ENCODE measurements around the gene NUMA1.

The NUMA1 gene

DNA sequence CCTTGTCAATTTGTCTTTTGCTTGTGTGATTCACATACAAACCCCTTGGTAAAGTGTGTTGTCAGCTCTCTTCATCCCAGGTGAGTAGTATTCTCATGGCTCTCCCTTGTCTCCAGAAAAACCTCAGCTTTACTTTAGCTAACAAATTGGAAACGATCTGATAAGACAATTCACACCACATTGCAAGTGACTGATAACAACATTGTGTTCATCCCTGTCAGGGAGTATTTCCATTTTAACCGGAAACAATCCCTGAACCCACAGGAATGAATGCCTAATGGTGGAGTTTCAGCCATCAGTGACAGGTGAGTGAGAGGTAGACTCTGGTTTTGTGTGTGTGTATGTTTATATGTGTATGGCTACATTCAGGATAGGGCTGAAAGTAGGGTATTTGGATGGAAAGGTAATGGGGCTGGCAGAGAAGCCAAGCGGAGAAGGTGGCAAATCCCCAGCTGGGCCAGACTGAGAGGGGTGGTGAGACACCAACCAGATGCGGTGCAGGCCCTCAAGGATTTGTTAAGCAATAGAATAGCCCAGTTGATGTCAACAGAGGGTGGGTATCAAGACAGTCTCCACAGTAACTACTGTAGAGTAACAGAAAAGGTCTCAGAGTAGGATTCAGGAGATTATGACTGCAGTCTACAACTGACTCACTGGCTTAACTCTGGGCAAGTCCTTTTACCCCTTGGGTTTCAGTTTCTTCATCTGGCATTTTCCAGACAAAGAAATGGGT is 7.9 kb upstream of the NUMA1 start:
- no peak for TF ChIP-seq FOXP2 (optimal IDR thresholded peaks at IDR 0.05; ENCODE audit: borderline replicate concordance, extremely low read depth, extremely low read length, insufficient read depth)
- TF ChIP-seq TAF1 (IDR thresholded peaks at IDR 0.05; ENCODE audit: borderline replicate concordance, insufficient read depth, low read length), result no peak
- TF ChIP-seq, protein P1, sequence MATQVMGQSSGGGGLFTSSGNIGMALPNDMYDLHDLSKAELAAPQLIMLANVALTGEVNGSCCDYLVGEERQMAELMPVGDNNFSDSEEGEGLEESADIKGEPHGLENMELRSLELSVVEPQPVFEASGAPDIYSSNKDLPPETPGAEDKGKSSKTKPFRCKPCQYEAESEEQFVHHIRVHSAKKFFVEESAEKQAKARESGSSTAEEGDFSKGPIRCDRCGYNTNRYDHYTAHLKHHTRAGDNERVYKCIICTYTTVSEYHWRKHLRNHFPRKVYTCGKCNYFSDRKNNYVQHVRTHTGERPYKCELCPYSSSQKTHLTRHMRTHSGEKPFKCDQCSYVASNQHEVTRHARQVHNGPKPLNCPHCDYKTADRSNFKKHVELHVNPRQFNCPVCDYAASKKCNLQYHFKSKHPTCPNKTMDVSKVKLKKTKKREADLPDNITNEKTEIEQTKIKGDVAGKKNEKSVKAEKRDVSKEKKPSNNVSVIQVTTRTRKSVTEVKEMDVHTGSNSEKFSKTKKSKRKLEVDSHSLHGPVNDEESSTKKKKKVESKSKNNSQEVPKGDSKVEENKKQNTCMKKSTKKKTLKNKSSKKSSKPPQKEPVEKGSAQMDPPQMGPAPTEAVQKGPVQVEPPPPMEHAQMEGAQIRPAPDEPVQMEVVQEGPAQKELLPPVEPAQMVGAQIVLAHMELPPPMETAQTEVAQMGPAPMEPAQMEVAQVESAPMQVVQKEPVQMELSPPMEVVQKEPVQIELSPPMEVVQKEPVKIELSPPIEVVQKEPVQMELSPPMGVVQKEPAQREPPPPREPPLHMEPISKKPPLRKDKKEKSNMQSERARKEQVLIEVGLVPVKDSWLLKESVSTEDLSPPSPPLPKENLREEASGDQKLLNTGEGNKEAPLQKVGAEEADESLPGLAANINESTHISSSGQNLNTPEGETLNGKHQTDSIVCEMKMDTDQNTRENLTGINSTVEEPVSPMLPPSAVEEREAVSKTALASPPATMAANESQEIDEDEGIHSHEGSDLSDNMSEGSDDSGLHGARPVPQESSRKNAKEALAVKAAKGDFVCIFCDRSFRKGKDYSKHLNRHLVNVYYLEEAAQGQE (IDR thresholded peaks at IDR 0.05; ENCODE audit: insufficient read depth in 1 of 2, low read depth in 2 of 2, low read length in 2 of 2), result no peak
- TF ChIP-seq SIN3A (IDR thresholded peaks at IDR 0.05; ENCODE audit: borderline replicate concordance, insufficient read depth, low read length), result no peak
- no peak for TF ChIP-seq POLR2AphosphoS5 (IDR thresholded peaks at IDR 0.05; ENCODE audit: low read depth, low read length)

DNA sequence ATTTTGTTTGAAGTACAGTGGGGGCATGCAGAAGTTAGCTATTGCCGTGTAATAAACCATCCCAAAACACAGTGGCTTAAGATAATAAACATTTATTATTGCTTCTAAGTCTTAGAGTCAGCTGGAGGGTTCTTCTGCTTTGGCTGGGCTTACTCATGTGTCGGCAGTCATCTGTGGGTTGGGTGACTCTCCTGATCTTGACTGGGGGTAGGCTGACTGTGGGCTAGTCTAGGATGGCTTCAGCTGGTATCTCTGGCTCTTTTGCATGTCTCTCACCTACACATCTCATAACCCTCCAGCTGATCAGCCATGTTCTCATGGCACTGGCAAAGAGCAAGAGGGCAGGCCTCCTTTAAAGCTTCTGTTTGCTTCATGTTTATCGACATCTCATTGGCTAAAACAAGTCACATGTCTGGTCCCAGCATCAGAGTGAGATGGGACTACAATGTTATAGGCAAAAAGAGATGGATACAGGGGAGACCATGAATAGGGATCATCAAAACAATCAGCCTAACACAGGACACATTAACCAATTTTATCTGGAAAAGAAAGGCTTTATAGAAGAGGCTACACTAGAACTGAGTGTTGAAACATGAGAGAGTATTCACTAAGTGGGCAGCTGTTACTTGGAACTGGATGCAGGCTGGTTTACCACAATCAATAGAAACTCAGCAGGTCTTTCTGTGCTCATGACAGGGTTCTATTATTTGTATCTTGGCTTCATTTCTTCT is 5.4 kb upstream of the NUMA1 start:
- TF ChIP-seq, protein P1 (IDR thresholded peaks at IDR 0.05; ENCODE audit: insufficient read depth in 1 of 2, low read depth in 2 of 2, low read length in 2 of 2), result no peak
- TF ChIP-seq TAF1 (IDR thresholded peaks at IDR 0.05; ENCODE audit: borderline replicate concordance, insufficient read depth, low read length) (no peak), FOXP2 (optimal IDR thresholded peaks at IDR 0.05; ENCODE audit: borderline replicate concordance, extremely low read depth, extremely low read length, insufficient read depth) (no peak), SIN3A (IDR thresholded peaks at IDR 0.05; ENCODE audit: borderline replicate concordance, insufficient read depth, low read length) (no peak), POLR2AphosphoS5 (IDR thresholded peaks at IDR 0.05; ENCODE audit: low read depth, low read length) (no peak)

DNA sequence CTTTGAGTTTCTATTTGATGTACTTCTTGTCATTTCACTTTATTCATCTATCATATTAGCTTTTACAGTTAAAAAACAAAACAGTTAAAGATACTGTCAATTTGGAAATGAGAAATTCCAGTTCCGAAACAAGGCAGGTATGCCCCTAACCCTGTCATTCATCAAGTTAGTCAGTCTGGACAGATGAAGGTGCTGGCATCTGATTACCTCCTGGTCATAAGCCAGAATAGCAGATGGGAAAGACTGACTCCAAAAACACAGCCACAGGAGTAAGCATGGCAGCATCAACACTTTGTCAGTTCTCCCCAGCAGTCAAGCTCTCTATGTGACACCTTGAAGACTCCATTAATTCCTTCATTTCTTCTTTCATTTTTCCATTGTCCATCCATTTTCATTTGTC is 4.6 kb upstream of the NUMA1 start:
- TF ChIP-seq SIN3A (IDR thresholded peaks at IDR 0.05; ENCODE audit: borderline replicate concordance, insufficient read depth, low read length), result no peak

DNA sequence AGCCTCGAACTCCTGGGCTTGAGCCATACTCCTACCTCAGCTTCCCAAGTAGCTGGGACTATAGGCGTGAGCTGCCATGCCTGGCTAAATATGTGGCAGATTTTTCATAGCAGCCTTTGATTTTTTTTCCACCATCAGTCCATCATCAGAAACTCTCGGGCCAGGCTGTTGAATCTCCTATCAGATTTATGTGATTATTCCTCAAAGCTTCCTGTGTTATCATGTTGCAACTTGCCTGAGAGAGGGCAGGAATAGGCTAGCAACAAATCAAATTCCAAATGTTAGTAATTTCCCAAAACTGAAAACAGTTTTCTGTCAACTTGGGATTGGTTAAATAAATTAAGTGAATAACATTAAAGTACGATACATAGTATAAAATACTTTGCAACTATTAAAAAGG is 3.7 kb upstream of the NUMA1 start:
- no peak for TF ChIP-seq POLR2AphosphoS5 (IDR thresholded peaks at IDR 0.05; ENCODE audit: low read depth, low read length)
- no peak for TF ChIP-seq SIN3A (IDR thresholded peaks at IDR 0.05; ENCODE audit: borderline replicate concordance, insufficient read depth, low read length)
- no peak for TF ChIP-seq TAF1 (IDR thresholded peaks at IDR 0.05; ENCODE audit: borderline replicate concordance, insufficient read depth, low read length)

DNA sequence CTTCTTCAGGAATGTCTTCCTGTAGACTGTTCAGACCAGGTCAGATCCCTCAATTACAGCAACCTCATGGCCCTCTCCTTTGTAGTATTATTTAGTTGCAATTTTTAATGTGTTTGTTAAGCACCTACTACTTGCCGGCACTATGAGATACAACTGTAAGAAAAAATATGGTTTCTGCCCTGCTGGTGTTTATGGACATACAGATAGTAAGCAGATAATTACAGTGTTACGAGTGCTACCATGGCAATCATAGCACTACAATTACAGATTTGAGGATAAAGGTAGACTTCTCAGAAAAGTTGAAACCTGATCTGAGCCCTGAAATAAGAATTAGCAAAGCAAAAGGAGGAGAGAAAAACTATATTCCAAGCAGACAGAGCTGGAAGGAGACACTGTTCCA is 3.1 kb upstream of the NUMA1 start:
- TF ChIP-seq TAF1 (IDR thresholded peaks at IDR 0.05; ENCODE audit: borderline replicate concordance, insufficient read depth, low read length) (no peak), FOXP2 (optimal IDR thresholded peaks at IDR 0.05; ENCODE audit: borderline replicate concordance, extremely low read depth, extremely low read length, insufficient read depth) (no peak), POLR2AphosphoS5 (IDR thresholded peaks at IDR 0.05; ENCODE audit: low read depth, low read length) (no peak), SIN3A (IDR thresholded peaks at IDR 0.05; ENCODE audit: borderline replicate concordance, insufficient read depth, low read length) (no peak)
- TF ChIP-seq, protein P1 (IDR thresholded peaks at IDR 0.05; ENCODE audit: insufficient read depth in 1 of 2, low read depth in 2 of 2, low read length in 2 of 2), result no peak

DNA sequence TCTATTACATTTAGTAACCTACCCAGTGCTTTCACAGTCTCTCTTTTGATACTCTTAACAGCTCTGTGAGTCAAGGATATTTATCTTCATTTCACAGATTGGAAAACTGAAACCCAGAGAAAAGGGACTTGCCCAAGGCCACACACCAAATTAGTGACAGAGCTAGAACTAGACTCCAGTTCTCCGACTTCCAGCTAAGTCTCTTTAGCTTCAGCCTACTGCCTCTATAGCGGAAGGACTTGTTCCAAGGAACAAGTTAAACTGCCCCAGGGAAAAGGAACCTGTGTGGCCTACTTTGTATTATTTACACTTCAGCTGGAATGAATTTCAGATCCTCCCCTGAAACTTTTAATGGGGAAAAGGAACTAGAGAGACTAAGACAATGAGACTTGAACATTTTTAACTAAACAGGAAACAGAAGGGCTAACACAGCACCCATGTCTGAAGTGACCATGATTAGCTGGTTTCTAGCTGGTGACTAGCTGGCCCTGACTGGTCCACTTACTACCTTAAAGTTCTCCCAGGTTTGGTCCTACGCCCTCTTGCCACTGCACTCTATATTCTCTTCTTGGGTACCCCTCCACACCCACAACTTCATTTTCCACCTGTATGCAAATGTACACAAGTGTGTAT is 1.6 kb upstream of the NUMA1 start:
- TF ChIP-seq, protein P1 (IDR thresholded peaks at IDR 0.05; ENCODE audit: insufficient read depth in 1 of 2, low read depth in 2 of 2, low read length in 2 of 2), result no peak
- no peak for TF ChIP-seq SIN3A (IDR thresholded peaks at IDR 0.05; ENCODE audit: borderline replicate concordance, insufficient read depth, low read length)
- no peak for TF ChIP-seq FOXP2 (optimal IDR thresholded peaks at IDR 0.05; ENCODE audit: borderline replicate concordance, extremely low read depth, extremely low read length, insufficient read depth)
- TF ChIP-seq TAF1 (IDR thresholded peaks at IDR 0.05; ENCODE audit: borderline replicate concordance, insufficient read depth, low read length), result no peak
- no peak for TF ChIP-seq POLR2AphosphoS5 (IDR thresholded peaks at IDR 0.05; ENCODE audit: low read depth, low read length)
